ENCODE measurements around the gene CYP2W1.
"Not testable (repeated sequence)": the region's sequence is repeated elsewhere in the genome, so short reads cannot be mapped to it uniquely, and the experiment has no call there.

The CYP2W1 gene

DNA sequence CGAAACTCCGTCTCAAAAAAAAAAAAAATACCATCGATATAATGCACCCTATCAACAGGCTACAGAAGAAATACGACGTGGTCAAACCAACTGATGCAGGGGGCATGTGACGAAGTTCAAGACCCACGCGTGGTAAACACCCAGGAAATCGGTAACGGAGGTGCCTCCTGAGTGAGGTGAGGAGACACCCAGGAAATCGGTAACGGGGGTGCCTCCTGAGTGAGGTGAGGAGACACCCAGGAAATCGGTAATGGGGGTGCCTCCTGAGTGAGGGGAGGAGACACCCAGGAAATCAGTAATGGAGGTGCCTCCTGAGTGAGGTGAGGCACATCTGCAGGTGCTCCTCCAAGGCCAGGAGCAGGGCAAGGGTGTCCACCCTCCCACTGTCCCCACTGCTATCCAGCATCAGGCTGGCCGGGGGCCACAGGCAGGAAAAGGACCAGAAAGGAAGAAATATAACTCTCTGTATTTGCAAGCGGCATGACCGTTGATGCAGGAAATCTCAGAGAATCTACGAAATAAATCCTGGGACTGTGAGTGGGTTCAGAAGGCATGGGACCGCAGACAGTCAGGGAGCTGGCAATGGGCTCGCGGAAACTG lies 50.7 kb downstream of the CYP2W1 start:
- ChIA-PET CTCF (interaction anchor here (1.2 to 1.6 kb wide), 5 partner anchors 11 to 143 kb away, joined by 3 to 9 read pairs (median 4); partner anchors contain the start of gene GPR146), POLR2A (no interaction called here)
- TF ChIP-seq, protein P1, sequence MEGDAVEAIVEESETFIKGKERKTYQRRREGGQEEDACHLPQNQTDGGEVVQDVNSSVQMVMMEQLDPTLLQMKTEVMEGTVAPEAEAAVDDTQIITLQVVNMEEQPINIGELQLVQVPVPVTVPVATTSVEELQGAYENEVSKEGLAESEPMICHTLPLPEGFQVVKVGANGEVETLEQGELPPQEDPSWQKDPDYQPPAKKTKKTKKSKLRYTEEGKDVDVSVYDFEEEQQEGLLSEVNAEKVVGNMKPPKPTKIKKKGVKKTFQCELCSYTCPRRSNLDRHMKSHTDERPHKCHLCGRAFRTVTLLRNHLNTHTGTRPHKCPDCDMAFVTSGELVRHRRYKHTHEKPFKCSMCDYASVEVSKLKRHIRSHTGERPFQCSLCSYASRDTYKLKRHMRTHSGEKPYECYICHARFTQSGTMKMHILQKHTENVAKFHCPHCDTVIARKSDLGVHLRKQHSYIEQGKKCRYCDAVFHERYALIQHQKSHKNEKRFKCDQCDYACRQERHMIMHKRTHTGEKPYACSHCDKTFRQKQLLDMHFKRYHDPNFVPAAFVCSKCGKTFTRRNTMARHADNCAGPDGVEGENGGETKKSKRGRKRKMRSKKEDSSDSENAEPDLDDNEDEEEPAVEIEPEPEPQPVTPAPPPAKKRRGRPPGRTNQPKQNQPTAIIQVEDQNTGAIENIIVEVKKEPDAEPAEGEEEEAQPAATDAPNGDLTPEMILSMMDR (IDR thresholded peaks at IDR 0.05; ENCODE audit: control extremely low read depth, extremely low read depth, low read depth, missing control alignments) = no peak
- no peak for DNase-seq (ENCODE audit: extremely low spot score)

GRCh38 chr7:1034769-1035168 lies 51.8 kb downstream of the CYP2W1 start:
- CTCF ChIA-PET = interaction anchor here (1.2 to 1.6 kb wide), 4 partner anchors 10 to 42 kb away, joined by 3 to 9 read pairs (median 4); partner anchors contain the start of gene GPR146
- POLR2A ChIA-PET = interaction anchor here (0.6 kb wide), 1 partner anchor 547 kb away, joined by 3 read pairs; no protein-coding TSS in a partner anchor
- not testable (repeated sequence) for DNase-seq (ENCODE audit: extremely low spot score)

- CTCF ChIA-PET; DNase-seq (ENCODE audit: extremely low spot score); POLR2A ChIA-PET: not testable (repeated sequence)
Observed at GRCh38 chr7:1036164-1036928, 53.4 kb downstream of the CYP2W1 start.
